Tibial artery (tissue), 4 donors: ENCODE measurements around the gene PEG3.

Experiments used
- DNase-seq, 2 donors: peaks; one replicate each; pipeline ENCODE4 v3.0.0-alpha.2; 2019
- H3K27ac ChIP-seq, 2 donors: fragments of 200-600 bp; sonication (generic) in 1 of 2; 1 replicate in 1 of 2; 2 replicates in 1 of 2; pipeline ENCODE4 v1.5.1; 2018 to 2019; ENCODE audit warnings: mild to moderate bottlenecking in 1 of 2
- H3K27me3 ChIP-seq, 2 donors: fragments of 200-600 bp; sonication (generic) in 1 of 2; one replicate each; pipeline versions ENCODE4 v1.5.1 to v1.6.0; 2016 to 2019
- H3K36me3 ChIP-seq, 3 donors: fragments of 200-600 bp; sonication (generic) in 2 of 3; one replicate each; pipeline ENCODE4 v1.5.1; 2016 to 2019; ENCODE audit warnings: mild to moderate bottlenecking in 2 of 3
- H3K4me1 ChIP-seq, 4 donors: fragments of 200-600 bp; sonication (generic) in 2 of 4; 1 replicate in 3 of 4; 2 replicates in 1 of 4; pipeline ENCODE4 v1.5.1; 2016 to 2019
- H3K4me3 ChIP-seq, 2 donors: fragments of 200-600 bp; sonication (generic) in 1 of 2; 1 replicate in 1 of 2; 2 replicates in 1 of 2; pipeline ENCODE4 v1.5.1; 2018 to 2019; ENCODE audit warnings: mild to moderate bottlenecking in 2 of 2
- H3K9me3 ChIP-seq, 3 donors: fragments of 200-600 bp; sonication (generic) in 1 of 3; one replicate each; pipeline ENCODE4 v1.5.1; 2016 to 2019
- CTCF ChIP-seq, 2 experiments: fragments of 200-600 bp in 1 of 2; fragments of 450-650 bp in 1 of 2; IDR thresholded peaks; one replicate each; pipeline ENCODE4 v1.5.1; 2017 to 2019; ENCODE audit warnings: antibody characterized with exemption in 2 of 2, mild to moderate bottlenecking in 1 of 2, moderate library complexity in 1 of 2
- intact Hi-C: fragments of 100-400 bp; cut with DNase I; formaldehyde crosslinking; loops from one replicate; pipeline ENCODE4 v1.15.0; 2023; ENCODE audit warnings: low total_unique reads

PEG3 gene

GRCh38 chr19:56806639-56807038, 33.9 kb downstream of the PEG3 start:
- Histone ChIP-seq H3K4me1 (no peaks in the 10 kb centered on the region), H3K4me3 (no peak overlapping the region), H3K27ac (no peak overlapping the region), H3K9me3 (peaks cover 0 to 22% (median 21%) of the 10 kb centered on the region in 3 donors), H3K36me3 (no peaks in the 10 kb centered on the region), H3K27me3 (no peaks in the 10 kb centered on the region)
- TF ChIP-seq CTCF (IDR thresholded peaks at IDR 0.05): no peak
- intact Hi-C loops: no loop called here
- DNase-seq: no peak
